ENCODE measurements around the gene DBF4.
"Not testable (repeated sequence)": the region's sequence is repeated elsewhere in the genome, so short reads cannot be mapped to it uniquely, and the experiment has no call there.

DBF4 gene

DNA sequence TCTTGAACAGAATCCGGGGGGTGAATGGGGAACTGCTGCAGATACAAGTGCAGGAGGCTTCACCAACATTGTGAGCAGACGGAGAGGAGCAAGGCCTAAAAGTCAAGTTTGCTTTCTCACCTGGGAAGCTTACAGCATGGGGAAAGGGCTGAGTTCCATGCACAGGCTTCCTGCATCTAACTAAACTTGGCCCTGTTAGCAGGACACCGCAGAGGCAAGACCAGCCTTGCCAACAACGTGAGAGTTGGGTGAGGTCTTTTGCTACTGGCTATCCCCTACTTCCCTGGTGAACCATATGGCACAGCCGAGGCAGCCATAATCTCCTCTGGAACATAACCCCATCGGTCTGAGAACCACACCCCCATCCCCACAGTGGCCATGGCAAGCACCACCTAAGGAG, 43.6 kb downstream of the DBF4 start:
- no peak for DNase-seq (ENCODE audit: low read depth, low spot score)
- in situ Hi-C loops (cut with HindIII; ENCODE audit: low sequenced_read_pairs), result no loop called here
- no peak overlapping the region for H3K4me3 ChIP-seq (ENCODE audit: low read depth, low read length)
- TF ChIP-seq, protein P1, sequence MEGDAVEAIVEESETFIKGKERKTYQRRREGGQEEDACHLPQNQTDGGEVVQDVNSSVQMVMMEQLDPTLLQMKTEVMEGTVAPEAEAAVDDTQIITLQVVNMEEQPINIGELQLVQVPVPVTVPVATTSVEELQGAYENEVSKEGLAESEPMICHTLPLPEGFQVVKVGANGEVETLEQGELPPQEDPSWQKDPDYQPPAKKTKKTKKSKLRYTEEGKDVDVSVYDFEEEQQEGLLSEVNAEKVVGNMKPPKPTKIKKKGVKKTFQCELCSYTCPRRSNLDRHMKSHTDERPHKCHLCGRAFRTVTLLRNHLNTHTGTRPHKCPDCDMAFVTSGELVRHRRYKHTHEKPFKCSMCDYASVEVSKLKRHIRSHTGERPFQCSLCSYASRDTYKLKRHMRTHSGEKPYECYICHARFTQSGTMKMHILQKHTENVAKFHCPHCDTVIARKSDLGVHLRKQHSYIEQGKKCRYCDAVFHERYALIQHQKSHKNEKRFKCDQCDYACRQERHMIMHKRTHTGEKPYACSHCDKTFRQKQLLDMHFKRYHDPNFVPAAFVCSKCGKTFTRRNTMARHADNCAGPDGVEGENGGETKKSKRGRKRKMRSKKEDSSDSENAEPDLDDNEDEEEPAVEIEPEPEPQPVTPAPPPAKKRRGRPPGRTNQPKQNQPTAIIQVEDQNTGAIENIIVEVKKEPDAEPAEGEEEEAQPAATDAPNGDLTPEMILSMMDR (IDR thresholded peaks at IDR 0.05; ENCODE audit: low read depth, low read length), result no peak

GRCh38 chr7:87920578-87920977, 44.3 kb downstream of the DBF4 start:
- TF ChIP-seq, protein P1 (IDR thresholded peaks at IDR 0.05; ENCODE audit: low read depth, low read length), result no peak
- in situ Hi-C loops (cut with HindIII; ENCODE audit: low sequenced_read_pairs), result no loop called here
- peak; percentile 19 for DNase-seq (ENCODE audit: low read depth, low spot score)
- no peak overlapping the region for H3K4me3 ChIP-seq (ENCODE audit: low read depth, low read length)

DNA sequence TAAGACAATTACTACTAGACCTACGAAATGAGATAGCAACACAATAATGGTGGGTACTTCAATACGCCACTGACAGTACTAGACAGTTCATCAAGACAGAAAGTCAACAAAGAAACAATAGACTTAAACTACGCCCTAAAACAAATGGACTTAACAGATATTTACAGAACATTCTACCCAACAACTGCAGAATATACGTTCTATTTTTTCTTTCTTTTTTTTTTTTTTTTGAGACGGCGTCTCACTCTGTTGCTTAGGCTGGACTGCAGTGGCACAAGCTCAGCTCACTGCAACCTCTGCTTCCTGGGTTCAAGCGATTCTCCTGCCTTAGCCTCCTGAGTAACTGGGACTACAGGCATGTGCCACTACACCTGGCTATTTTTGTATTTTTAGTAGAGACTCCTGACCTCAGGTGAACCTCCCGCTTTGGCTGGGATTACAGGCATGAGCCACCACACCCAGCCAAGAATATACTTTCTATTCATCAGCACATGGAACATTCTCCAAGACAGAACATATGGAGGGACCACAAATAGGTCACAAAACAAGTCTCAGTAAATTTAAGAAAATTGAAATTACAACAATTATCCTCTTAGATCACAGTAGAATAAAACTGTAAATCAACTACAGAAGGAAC, 46.6 kb downstream of the DBF4 start:
- H3K4me3 ChIP-seq (ENCODE audit: low read depth, low read length); in situ Hi-C loops (cut with HindIII; ENCODE audit: low sequenced_read_pairs); DNase-seq (ENCODE audit: low read depth, low spot score): not testable (repeated sequence)

DNA sequence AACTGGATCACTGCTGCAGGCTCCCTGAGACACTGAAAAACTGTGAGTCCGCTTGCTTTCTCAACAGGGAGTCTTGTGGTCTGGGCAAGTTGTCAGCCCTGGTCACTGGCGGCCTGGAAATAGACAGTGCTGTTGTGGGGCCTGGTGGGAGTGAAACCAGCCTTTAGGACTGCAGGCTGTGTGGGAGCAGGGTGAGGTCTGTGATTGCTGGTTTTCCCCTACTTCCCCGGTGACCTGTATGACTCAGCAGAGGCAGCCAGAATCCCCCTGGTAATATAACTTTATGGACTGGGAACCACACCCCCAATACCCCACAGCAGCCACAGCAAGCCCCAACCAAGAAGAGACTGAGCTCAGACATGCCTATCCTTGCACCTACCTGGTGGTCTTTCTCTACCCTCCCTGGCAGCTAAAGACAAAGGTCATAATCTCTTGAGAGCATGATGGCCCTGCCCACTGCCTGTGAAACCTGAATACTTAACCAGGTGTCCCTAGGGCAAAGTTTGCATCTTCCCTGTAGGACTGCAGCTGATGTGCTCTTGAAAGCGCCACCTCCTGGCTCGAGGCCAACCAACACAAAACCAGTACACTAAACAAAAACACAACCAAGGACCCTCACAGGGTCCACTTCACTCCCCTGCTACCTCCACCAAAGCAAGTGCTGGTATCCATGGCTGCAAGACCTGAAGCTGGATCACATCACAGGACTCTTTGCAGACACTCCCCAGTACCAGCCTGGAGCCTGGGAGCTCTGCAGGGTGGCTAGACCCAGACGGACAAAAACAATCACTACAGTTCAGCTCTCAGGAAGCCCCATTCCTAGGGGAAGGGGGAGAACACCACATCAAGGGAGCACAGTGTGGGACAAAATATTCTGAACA, 50.5 kb downstream of the DBF4 start:
- in situ Hi-C loops (cut with HindIII; ENCODE audit: low sequenced_read_pairs), result no loop called here
- TF ChIP-seq, protein P1 (IDR thresholded peaks at IDR 0.05; ENCODE audit: low read depth, low read length), result no peak
- DNase-seq (ENCODE audit: low read depth, low spot score), result peak; percentile 92
- H3K4me3 ChIP-seq (ENCODE audit: low read depth, low read length), result no peak overlapping the region

GRCh38 chr7:87933605-87933952, 57.3 kb downstream of the DBF4 start:
- TF ChIP-seq, protein P1 (IDR thresholded peaks at IDR 0.05; ENCODE audit: low read depth, low read length), result no peak
- in situ Hi-C loops (cut with HindIII; ENCODE audit: low sequenced_read_pairs), result no loop called here
- peak overlapping the region; percentile 70 for H3K4me3 ChIP-seq (ENCODE audit: low read depth, low read length)
- no peak for DNase-seq (ENCODE audit: low read depth, low spot score)

DNA sequence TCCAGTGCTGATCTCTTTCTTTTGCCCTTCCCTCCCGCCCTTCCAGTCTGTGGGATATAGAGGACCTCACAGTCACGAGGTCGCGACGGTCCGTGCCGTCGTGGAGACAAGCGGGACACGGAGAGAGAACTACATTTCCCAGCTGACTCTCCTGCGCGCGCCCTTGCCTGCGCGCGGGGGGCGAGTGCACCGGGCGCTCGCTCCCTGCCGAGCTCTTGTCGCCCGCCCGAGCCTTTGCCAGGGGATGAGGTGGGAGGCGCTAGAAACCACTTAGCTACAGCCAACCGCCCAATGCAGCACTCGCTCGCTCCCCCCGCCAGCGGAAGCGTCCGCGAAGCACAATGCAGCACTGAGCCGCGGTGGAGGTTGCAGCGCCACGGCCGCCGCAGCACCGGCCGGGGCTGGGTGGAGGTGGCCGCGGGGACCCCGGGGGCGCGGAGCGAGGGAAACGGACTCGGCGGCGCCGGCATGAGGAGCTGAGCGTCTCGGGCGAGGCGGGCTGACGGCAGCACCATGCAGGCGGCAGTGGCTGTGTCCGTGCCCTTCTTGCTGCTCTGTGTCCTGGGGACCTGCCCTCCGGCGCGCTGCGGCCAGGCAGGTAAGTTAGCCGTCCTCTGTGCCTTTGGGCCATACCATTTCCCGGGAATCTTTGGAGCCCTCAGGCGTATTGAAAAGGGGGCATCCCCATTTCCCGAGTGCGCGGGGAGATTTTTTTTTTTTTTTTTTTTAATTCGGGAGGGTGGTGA, 57.8 kb downstream of the DBF4 start, which contains the start of gene ADAM22:
TSS of gene ADAM22 (plus strand) at position 299 of the 746 bp plus-strand sequence. CDS start at position 514, 215 bp downstream.
- H3K4me3 ChIP-seq (ENCODE audit: low read depth, low read length), result peak within 1 kb of the TSS; percentile 70
- in situ Hi-C loops (cut with HindIII; ENCODE audit: low sequenced_read_pairs), result no loop called here
- DNase-seq (ENCODE audit: low read depth, low spot score), result peak; percentile 89
- TF ChIP-seq, protein P1 (IDR thresholded peaks at IDR 0.05; ENCODE audit: low read depth, low read length), result no peak

Data from astrocyte of the spinal cord (primary cell).